ENCODE measurements around the gene ST6GALNAC5. TPM values are rescaled to one million over a fixed set of nuclear protein-coding genes. Genes with fewer than 3 reads are reported as not detected.

ST6GALNAC5 gene
- total RNA-seq, 4 donors from 2014 or later: 0.27 to 5.7 (median 1.4) TPM

DNA sequence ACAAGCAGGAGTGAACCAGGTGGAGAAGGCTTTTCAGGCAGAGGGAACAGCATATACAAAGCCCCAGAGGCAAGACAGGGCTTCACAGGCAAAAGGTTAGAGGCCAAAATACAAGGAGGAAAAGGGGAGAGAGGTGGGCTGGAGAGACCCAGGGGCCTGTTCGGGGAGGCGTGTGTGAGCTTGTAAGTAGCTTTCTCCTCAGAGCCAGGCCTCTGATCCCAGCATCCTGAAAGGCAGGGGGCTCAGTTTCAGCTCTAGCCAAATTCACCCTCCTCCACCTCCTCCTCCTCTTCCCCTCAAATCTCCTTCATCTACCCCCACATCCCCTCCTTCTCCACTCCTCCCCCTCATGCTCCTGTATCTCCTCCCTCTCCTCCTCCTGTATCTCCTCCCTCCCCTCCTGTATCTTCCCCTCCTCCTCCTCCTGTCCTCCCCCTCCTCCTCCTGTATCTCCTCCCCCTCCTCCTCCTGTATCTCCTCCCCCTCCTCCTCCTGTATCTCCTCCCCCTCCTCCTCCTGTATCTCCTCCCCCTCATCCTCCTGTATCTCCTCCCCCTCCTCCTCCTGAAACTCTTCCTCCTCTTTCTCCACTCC is 148.6 kb downstream of the ST6GALNAC5 start:
- DNase-seq: no peak
- Histone ChIP-seq H3K36me3 (no peaks in the 10 kb centered on the region), H3K27ac (no peak overlapping the region), H3K9me3 (no peaks in the 10 kb centered on the region), H3K27me3 (no peaks in the 10 kb centered on the region), H3K4me3 (no peak overlapping the region), H3K4me1 (no peaks in the 10 kb centered on the region)
- WGBS, 2 donors: 78 to 89% methylated on average over 2 of the region's 2 CpGs
- intact Hi-C loops (cut with DNase I): no loop called here
- no peak for TF ChIP-seq POLR2A (IDR thresholded peaks at IDR 0.05)
- TF ChIP-seq, protein P1, sequence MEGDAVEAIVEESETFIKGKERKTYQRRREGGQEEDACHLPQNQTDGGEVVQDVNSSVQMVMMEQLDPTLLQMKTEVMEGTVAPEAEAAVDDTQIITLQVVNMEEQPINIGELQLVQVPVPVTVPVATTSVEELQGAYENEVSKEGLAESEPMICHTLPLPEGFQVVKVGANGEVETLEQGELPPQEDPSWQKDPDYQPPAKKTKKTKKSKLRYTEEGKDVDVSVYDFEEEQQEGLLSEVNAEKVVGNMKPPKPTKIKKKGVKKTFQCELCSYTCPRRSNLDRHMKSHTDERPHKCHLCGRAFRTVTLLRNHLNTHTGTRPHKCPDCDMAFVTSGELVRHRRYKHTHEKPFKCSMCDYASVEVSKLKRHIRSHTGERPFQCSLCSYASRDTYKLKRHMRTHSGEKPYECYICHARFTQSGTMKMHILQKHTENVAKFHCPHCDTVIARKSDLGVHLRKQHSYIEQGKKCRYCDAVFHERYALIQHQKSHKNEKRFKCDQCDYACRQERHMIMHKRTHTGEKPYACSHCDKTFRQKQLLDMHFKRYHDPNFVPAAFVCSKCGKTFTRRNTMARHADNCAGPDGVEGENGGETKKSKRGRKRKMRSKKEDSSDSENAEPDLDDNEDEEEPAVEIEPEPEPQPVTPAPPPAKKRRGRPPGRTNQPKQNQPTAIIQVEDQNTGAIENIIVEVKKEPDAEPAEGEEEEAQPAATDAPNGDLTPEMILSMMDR (IDR thresholded peaks at IDR 0.05): no peak

GRCh38 chr1:77016386-77016985 is 149.2 kb downstream of the ST6GALNAC5 start:
- H3K4me1 ChIP-seq: no peaks in the 10 kb centered on the region
- no peak overlapping the region for H3K27ac ChIP-seq
- DNase-seq: no peak
- no peaks in the 10 kb centered on the region for H3K27me3 ChIP-seq
- 72 to 90% methylated on average over 2 of the region's 2 CpGs for WGBS, 2 donors
- TF ChIP-seq, protein P1 (IDR thresholded peaks at IDR 0.05): no peak
- no peak for TF ChIP-seq POLR2A (IDR thresholded peaks at IDR 0.05)
- no peaks in the 10 kb centered on the region for H3K9me3 ChIP-seq
- intact Hi-C loops (cut with DNase I): no loop called here
- H3K4me3 ChIP-seq: no peak overlapping the region
- H3K36me3 ChIP-seq: no peaks in the 10 kb centered on the region

DNA sequence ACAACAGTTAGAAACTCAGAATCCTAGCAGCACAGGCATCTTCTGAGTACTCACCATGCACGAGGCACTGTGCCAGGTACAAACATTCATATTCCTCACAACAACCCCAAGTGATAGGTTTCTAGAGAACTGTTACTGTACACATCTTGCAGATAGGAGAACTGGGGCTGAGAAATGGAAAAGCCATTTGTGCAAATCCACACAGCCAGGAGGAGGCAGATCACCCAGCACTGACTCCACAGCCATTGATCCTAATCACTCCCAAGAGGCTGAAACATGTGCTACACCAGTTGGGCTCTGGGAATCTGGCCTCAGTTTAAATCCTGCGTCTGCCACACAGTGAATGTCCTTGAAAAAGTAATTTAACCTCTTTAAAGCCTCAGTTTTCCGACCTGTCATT is 151.0 kb downstream of the ST6GALNAC5 start:
- Histone ChIP-seq H3K4me3 (no peak overlapping the region), H3K36me3 (no peaks in the 10 kb centered on the region), H3K9me3 (no peaks in the 10 kb centered on the region), H3K4me1 (no peaks in the 10 kb centered on the region), H3K27ac (no peak overlapping the region), H3K27me3 (no peaks in the 10 kb centered on the region)
- intact Hi-C loops (cut with DNase I): no loop called here
- 44 to 49% methylated on average over 3 of the region's 3 CpGs for WGBS, 2 donors
- no peak for DNase-seq
- TF ChIP-seq, protein P1 (IDR thresholded peaks at IDR 0.05): no peak
- no peak for TF ChIP-seq POLR2A (IDR thresholded peaks at IDR 0.05)

- no peak overlapping the region for H3K27ac ChIP-seq
- TF ChIP-seq, protein P1 (IDR thresholded peaks at IDR 0.05): no peak
- no peak for TF ChIP-seq POLR2A (IDR thresholded peaks at IDR 0.05)
- H3K4me3 ChIP-seq: no peak overlapping the region
- DNase-seq: no peak
- 94 to 100% methylated on average over 1 of the region's 1 CpG for WGBS, 2 donors
- no peaks in the 10 kb centered on the region for H3K9me3 ChIP-seq
- no peaks in the 10 kb centered on the region for H3K36me3 ChIP-seq
- H3K4me1 ChIP-seq: no peaks in the 10 kb centered on the region
- no peaks in the 10 kb centered on the region for H3K27me3 ChIP-seq
- intact Hi-C loops (cut with DNase I): no loop called here
Observed at GRCh38 chr1:77018761-77019160, 151.5 kb downstream of the ST6GALNAC5 start.

DNA sequence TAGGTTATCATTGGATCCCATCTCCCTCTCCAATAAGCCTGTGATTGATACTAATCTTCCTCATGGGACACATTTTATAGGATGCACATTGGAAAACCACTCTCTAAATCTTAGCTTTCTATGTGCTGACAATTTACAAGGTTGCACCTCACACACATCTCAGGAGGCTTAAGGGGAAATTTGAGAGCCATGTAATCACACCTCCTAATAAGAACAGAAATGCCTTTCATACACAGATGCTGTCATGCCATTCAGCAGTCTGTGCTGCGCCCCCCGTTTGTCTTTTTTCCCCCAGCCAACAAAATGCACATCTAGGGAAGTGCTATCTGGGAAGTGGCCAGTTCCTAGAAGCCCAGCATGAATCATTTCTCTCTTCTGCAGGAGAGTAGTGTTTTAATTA is 154.5 kb downstream of the ST6GALNAC5 start:
- Histone ChIP-seq H3K27ac (no peak overlapping the region), H3K9me3 (no peaks in the 10 kb centered on the region), H3K36me3 (no peaks in the 10 kb centered on the region), H3K4me3 (no peak overlapping the region), H3K27me3 (no peaks in the 10 kb centered on the region), H3K4me1 (no peaks in the 10 kb centered on the region)
- intact Hi-C loops (cut with DNase I): no loop called here
- 66 to 68% methylated on average over 2 of the region's 2 CpGs for WGBS, 2 donors
- no peak for TF ChIP-seq POLR2A (IDR thresholded peaks at IDR 0.05)
- TF ChIP-seq, protein P1 (IDR thresholded peaks at IDR 0.05): no peak
- DNase-seq: no peak
